Stimulated activated CD8-positive, alpha-beta memory T cell treated with anti-CD3 and anti-CD28 coated beads, Interleukin-7, amount 100 ng/mL, for 48 hours (primary cell): ENCODE results near the gene MAPK1.
"Not testable (repeated sequence)": the region's sequence is repeated elsewhere in the genome, so short reads cannot be mapped to it uniquely, and the experiment has no call there.

ENCODE experiments used
- DNase-seq, 2 donors: peaks; one replicate each; pipeline ENCODE4 v3.0.0-alpha.2; 2020; ENCODE audit warnings: low read depth in 1 of 2; ENCODE audit errors: extremely low read depth in 1 of 2

Gene MAPK1

GRCh38 chr22:21730535-21731308 lies 136.7 kb downstream of the MAPK1 start:
- DNase-seq: no peak

DNA sequence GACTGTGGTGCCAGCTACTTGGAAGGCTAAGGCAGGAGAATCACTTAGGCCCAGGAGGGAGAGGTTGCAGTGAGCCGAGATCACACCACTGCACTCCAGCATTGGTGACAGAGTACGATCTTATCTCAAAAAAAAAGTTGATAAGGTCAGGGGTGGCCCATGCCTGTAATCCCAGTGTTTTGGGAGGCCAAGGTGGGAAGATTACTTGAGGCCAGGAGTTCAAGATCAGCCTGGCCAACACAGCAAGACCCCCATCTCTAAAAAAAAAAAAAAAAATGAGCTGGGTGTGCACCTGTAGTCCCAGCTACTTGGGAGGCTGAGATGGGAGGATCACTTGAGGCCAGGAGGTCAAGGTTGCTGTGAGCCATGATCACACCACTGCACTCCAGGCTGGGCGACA lies 138.3 kb downstream of the MAPK1 start:
- not testable (repeated sequence) for DNase-seq

DNA sequence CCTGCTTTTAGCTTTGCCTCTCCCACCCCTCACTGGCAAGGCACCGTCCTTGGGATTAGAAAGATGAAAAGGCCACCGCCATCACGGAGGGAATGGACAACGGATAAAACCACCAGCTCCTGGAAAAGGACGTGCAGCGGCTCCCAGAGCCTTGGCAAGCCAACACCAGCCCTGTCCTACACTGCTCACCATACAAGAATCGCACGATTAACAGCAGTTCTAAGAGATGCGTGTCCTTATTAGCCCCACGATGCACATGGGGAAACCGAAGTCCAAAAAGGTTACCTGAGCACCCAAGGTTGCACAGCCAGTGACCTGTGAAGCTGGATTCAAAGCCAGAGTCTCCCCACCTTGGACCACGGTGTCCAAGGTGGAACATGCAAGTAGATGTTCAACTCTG lies 139.2 kb downstream of the MAPK1 start:
- no peak for DNase-seq

DNA sequence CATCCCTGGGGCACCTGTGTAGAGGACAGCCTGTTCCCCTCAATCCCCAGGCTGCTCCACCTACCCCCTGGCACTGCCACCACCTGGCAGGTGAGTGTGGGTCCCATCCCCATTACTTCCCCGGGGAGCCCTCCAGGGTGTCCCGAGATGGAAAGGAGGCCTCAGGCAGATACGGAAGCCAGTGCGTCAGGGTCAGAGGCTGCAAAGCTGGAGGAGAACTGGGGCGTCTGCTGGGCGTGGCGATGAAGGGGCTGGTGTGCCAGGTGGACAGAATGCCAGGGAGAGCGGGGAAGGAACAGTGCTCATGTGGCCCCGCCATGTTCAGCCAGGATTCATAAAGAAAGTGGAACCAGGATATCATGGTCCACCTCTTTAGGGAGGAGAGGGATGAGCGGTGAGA lies 139.7 kb downstream of the MAPK1 start:
- DNase-seq: no peak

DNA sequence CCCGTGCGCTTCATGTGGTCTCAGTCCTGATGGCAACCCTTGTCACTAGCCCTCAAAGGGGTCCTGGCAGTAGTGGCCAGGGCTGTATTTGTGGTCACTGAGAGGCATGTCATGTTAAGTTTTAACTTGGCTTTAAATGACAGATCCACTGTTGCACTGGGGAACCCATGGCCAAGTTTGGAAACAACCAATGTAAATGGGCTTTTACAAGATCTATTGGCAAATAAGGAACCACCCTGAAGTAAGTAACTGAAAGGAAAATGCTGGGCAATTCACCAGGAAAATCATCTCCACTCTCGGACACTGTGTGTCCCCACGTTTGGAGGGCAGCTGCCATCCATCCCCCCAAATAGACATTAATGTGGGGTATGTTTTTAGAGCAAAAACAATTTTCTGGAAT lies 140.3 kb downstream of the MAPK1 start:
- DNase-seq: no peak

- peak; percentile 14 to 19 for DNase-seq
Measured at GRCh38 chr22:21726650-21727049, 140.8 kb downstream of the MAPK1 start.

DNA sequence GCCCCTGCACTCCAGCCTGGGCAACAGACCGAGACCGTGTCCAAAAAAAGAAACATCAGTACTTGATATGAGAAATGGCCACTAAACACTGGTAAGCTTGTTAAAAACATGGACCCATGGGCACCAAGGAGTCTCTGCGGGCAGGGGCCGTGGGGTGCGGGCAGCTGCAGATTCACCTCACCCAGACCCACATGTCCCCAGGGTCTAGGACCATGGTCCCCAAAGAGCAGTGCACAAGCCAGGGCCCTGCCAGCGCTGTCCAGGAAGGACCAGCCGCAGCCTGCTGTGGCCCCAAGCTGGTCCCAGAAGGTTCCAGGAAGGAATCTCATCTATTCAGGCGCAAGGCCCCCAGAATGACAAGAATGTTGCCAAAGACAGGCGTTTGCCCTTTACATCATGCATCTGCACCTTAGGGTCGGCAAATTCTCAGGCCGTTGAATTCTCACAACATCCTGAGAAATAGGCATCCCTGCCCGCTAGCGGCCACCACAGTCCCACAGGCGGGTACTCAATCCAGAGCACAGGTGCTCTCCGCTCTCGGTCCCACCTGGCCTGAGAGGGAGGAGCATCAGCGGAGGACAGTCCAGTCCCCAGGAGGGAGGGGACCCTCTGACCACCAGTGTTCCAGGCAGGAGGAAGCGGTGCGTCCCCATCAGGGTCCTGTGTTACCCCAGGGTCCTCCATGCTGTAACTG lies 141.3 kb downstream of the MAPK1 start:
- no peak for DNase-seq

GRCh38 chr22:21724496-21724895 lies 142.9 kb downstream of the MAPK1 start:
- not testable (repeated sequence) for DNase-seq

- DNase-seq: not testable (repeated sequence)
Measured at GRCh38 chr22:21721195-21721852, 146.1 kb downstream of the MAPK1 start.

- DNase-seq: not testable (repeated sequence)
Measured at GRCh38 chr22:21720191-21720859, 147.1 kb downstream of the MAPK1 start.

GRCh38 chr22:21719024-21719423 lies 148.4 kb downstream of the MAPK1 start:
- no peak for DNase-seq

DNA sequence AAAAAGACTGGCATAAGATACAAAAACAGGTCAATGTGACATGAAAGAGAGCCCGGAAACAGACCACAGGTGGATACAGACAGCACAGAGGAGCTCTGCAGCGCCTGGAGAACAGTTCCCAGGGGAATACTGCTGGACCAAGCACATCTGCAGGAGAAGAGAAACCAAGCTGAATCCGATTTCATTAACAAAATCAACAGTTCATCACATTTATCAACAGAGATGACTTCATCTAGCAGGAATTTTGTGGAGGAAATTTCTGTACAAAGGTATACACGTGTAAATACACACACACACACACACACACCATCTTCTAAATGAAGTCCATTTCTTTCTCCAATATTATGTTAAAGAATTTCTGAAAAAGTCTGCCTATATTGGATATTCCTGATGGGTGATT lies 148.9 kb downstream of the MAPK1 start:
- no peak for DNase-seq

- DNase-seq: not testable (repeated sequence)
Measured at GRCh38 chr22:21716395-21717122, 150.9 kb downstream of the MAPK1 start.

DNA sequence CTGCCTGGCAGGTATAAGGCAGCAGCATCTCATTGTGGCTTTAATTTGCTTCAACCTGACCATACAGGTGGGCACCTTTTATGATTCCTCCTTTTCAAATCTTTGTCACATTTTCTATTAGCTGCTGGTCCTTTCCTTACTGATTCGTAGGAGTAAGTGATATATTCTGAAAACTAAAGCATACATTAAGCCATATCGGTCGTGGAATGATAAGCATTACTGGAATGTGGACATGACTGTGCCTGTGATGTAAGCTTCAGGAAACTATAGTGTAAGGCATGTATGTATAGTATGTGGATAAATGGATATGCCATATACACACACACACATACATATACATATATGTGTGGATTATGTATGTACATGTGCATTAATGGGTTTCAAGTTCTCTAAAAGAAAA lies 152.7 kb downstream of the MAPK1 start:
- DNase-seq: no peak

GRCh38 chr22:21714059-21714770 lies 153.2 kb downstream of the MAPK1 start:
- DNase-seq: no peak

DNA sequence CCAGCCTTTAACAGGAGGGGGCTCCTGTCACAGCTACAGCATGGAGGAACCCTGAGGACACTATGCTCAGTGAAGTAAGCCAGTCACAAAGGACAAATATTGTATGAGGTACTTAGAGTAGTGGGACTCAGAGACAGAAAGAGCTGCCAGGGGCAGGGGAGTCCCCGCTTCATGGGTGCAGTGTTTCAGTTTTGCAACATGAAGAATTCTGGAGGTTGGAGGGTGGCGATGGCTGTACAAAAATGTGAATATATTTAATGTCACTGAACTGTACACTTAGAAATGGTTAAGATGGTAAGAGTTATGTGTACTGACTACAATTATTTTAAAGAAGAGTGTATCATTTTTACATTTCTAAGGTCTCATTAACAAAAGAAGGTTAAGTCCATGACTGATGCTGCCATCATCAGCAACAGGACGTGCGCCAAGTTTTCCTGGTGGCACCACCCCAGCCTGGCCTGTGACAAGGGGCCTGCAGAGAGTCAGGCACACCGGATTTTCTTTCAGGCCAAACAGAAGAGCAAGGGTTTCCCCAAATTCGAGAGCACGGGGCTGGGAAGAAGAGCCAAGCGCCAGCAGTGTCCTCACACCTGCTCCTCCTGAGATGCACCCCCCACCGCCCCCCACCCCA lies 153.9 kb downstream of the MAPK1 start:
- no peak for DNase-seq

DNA sequence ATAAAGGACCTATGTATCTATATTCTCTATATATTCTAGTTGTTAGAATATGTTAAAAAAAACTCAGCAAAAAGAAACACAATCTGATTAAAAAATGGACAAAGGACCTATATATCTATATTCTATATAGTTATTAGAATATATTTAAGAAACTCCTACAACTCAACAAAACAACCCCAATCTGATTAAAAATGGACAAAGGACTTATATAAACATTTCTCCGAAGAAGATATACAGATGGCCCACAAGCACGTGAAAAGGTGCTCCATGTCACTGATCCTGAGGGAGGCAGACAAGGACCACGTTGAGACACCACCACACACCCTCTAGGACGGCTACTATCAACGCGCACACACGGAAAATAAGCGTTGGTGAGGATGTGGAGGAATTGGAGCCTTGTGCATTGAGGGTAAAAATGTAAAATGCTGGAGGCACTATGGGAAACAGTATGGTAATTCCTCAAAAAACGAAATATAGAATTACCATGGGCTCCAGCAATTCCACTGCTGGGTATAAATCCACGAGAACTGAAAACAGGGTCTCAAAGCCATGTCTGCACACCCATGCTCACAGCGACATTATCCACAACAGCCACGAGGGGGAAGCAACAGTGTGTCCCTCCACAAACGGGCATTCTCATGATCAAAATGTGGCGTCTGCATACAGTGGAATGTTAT lies 154.6 kb downstream of the MAPK1 start:
- peak in 1 of 2 donors; percentile 31 for DNase-seq

DNA sequence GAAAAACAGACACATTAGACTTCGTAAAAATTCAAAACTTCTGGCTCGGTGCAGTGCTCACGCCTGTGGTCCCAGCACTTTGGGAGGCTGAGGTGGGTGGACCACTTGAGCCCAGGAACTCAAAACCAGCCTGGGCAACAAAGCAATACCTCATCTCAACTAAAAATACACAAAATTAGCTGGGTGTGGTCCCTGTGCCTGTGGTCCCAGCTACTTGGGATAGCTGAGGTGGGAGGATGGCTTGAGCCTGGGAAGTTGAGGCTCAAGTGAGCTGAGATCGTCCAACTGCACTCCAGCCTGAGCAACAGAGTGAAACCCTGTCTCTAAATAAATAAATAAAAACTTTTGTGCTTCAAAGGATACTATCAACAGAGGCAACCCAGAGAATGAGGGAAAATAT lies 155.6 kb downstream of the MAPK1 start:
- no peak for DNase-seq

DNA sequence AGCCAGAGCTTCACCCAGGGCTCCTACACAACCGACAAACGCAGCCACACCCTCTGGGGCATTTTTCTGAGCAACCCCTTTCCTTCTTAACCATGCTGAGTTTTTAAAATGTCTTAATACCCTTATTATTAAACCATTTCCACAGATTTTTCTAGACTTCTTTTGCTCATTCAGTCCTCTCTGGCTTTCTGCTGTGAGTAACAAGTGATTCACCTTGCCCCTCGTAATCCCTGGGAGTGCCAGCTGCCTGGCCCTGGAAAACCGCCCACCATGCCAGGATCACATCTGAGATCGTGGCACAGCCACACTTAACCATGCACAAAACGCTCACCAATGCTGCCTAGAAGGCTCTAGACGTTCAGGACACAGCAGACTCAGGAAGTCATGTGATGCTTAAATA lies 157.3 kb downstream of the MAPK1 start:
- DNase-seq: no peak
